ENCODE measurements around the gene SOCS6.
"Not testable (repeated sequence)": the region's sequence is repeated elsewhere in the genome, so short reads cannot be mapped to it uniquely, and the experiment has no call there.

The SOCS6 gene

DNA sequence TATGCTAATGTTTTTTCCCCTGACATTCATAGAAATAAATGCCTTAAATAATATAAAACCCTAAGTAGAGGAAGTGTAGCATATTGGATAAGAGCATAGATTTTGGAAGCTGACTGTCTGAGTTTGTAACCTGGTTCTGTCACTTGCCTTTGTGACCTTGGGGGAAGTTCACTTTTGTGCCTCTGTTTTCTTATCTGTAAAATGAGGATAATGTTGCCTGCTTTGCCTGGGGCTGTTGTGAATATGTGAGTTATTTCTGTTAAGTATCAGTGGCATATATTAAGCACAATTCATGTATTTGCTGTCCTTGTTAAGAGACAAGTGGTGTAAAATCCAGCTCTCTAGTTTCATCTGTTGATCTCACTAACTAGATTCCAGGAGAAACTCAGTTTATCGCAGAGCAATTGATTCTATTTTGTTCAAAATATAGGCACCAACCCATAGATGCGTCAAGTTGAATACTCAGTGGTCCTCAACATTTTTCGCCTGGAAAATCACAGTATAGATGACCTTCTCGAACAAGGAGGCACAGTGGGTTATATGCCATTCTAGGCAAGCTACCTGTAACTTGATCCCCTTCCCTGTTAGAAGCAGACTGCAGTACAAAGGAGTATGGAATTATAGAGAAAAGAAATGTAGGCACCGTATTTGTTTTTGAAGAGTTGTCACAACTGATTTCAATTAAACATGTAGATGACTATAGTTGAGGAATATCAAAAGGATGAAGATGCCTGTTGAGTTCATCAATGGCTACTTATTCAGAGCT, 67.0 kb downstream of the SOCS6 start:
- no peak for DNase-seq (ENCODE audit: low read depth)

DNA sequence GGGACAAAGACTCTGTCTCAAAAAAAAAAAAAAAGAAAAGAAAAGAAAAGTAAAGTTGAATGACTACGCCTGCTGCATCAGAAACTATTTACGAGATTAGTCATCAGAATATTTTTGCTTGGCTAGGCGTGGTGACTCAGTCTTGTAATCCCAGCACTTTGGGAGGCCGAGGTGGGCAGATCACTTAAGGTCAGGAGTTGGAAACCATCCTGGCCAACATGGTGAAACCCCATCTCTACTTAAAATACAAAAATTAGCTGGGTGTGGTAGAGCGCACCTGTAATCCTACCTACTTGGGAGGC, 69.2 kb downstream of the SOCS6 start:
- DNase-seq (ENCODE audit: low read depth) = not testable (repeated sequence)

DNA sequence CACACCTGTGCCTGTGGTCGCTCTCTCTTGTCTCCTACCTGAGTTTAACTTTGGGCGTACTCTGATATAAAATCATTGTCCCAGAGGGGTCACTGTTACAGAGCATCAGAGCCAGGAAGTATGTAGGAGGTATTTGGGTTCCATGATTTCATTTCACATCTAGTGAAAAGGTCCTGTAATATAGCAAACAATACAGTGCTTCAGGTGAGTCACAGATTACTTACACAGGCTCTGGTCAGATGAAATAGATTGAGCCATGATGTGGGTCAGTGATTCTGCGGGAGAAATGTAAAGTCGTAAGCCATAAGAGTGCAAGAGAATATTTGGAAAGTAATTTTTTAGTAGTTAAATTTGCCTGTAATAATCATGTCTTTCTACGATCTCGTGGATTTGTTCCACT, 70.2 kb downstream of the SOCS6 start:
- no peak for DNase-seq (ENCODE audit: low read depth)

DNA sequence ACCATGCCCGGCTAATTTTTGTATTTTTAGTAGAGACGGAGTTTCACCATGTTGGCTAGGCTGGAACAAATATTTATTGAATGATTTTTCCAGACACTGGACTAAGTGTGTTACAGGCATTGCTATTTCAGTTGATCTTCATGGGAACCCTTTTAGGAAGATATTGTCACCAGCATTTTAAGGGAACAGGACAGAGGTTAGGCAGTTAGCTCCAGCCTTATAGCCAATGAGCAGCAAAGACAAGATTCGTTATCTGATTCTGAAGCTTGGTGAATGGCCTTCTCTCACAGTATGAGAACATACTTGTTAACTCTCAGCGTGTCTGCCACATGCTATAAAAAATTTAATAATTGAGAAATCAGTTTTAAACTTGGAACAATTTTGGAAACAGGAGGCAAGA, 73.4 kb downstream of the SOCS6 start:
- DNase-seq (ENCODE audit: low read depth) = no peak

DNA sequence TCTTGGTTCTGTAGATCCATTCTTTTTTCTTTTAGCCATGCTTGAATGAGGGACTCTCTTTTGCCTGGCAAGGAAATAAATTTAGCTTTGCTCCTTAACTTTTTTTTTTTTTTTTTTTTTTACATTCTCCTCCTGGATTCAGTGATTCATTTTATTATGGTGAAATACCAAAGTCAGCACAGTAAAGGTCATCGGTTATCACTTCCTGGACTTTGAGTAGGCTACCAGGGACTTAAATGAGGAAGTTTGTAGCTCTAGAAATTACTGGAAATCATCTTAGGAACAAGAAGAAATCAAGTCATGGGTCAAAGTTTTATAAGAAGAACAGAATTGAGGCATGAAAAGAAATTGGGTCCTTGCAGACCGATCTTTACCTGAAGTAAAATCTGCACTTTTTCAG, 75.0 kb downstream of the SOCS6 start:
- DNase-seq (ENCODE audit: low read depth) = no peak

DNA sequence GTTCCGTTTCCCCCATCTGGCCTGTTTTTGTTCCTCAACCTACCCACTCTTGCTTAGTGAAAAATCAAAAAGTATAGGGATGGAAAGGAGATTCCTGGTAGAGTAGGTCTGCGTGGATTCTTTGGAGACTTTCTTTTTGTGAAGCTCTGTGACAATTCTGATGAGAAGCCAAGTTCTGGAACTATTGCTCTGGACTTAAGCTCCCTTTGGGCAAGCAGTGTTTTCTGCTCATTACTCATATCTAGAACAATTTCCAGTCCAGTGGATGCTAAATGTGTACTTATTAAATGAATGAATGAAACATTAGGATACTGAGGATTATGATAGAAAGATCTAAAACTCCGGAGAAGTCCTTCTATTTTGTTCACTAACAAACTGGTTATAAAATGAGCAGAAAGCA, 76.5 kb downstream of the SOCS6 start:
- no peak for DNase-seq (ENCODE audit: low read depth)

DNA sequence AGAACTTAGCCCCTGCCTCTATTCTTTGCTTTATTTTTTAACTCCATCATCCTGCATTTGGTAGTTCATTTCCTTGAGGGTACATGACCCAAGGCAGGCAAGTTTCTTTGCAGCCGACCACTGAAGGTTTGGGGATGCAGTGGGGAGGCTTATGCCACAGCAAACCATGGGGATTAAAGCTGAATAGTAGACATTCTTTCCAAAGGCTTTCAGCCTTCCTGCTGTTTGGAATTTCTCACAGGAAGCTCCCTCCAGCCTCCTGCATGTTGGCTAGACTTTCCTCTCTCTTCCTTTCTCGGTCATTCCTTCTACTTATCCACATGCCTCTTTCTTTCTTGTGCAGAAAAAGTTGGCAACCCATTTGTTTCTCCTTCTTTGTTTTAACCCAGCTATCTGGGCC, 77.3 kb downstream of the SOCS6 start:
- DNase-seq (ENCODE audit: low read depth) = no peak

DNA sequence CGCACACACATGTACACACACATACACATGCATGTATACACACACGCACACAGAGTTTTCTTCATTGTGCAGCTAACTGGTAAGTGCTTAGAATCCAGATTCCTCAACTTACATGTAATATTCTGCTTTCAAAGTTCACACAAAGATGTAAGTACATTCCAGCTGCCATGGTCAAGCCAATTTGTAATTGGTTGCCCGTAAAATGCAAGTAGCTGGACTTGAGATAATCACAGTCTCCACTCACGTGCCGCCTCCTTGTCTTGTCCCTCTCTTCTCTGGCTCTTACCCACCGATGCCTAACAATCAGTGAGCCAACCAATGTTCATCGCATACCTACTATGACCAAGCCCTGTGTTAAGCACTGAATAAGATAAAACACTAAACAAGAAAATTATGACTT, 77.8 kb downstream of the SOCS6 start:
- no peak for DNase-seq (ENCODE audit: low read depth)

DNA sequence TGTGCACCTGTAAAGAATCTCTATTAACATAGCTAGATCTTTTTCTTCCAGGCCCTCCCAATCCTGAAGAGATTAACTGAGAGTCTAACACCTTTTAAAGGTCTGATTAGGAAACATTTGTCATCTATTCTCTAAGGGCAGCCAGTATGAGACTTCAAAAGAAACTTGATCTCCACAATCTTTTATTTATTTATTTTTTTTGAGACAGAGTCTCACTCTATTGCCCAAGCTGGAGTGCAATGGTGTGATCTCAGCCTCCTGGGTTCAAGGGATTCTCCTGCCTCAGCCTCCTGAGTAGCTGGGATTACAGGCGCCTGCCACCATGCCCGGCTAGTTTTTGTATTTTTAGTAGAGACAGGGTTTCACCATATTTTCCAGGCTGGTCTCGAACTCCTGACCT, 78.5 kb downstream of the SOCS6 start:
- not testable (repeated sequence) for DNase-seq (ENCODE audit: low read depth)

DNA sequence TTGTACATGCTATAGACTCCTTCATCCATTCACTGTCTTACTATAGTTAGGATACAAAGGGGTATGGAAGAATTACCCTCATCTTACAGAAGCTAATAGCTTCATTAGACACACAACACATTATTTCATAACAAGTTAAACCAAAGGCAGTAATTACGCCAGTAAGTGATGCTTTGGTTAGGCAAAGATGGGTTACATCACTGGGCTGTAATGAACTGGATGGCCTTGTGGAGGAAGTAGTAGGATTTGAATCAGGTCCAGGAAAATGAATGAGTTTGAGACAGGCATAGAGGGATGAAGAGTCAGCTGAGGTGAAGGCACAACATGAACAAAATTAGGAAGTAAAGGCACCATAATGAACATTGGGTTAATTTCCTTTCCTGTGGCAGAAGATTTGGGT, 80.1 kb downstream of the SOCS6 start:
- DNase-seq (ENCODE audit: low read depth) = no peak

DNA sequence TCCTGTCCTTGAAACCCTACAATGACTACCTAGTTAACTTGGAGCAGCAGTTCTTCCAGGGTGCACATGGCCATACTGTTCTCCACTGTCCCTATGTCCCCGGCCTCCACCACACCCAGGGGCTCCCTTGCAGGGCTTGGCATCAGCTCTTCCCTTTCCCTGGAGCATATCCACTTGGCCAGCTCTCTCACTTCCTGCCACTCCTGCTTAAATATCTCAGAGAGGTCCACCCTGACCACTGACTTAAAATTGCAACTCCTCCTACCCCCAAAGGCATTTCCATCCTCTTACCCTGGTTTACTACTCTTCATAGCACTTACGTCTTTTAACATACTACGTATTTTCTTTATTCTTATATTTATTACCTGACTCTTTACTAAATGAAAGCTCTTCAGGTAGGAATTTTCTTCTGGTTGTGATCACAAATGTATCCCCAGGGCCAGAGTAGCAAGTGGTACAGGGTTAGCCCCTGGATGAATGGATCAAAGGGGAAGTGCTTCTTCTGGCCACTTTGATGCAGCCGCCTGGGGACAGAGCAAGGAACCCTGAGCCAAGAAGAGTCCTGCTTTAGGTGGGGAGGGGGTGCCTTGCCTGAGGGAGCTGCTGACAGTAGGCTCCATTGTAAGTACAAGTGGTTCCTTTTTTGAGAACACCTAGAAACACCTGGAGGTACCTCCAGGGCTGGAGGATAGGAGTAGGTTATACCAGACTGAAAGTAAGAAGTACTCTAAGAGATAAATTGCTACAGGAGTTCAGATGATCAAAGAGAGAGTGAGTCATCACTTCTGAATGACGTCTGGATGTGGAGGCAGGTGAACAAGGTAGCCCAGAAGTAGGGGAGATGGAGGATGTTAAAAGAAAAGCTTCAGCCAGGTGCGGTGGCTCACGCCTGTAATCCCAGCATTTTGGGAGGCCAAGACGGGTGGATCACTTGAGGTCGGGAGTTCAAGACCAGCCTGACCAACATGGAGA, 82.2 kb downstream of the SOCS6 start:
- no peak for DNase-seq (ENCODE audit: low read depth)

DNA sequence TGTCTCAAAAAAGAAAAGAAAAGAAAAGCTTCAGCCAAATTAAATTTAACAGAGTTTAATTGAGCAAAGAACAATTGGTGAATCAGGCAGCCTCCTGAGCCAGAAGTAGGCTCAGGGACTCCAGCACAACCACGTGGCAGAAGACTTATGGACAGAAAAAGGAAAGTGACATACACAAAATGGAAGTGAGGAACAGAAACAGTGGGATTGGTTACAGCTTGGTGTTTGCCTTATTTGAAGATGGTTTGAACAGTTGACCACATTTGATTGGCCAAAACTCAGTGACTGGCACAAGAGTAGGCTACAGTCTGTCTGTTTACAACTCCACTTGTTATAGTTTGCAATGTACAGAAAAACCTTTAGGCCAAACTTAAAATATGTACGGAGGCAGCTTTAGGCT, 83.1 kb downstream of the SOCS6 start:
- DNase-seq (ENCODE audit: low read depth) = no peak

DNA sequence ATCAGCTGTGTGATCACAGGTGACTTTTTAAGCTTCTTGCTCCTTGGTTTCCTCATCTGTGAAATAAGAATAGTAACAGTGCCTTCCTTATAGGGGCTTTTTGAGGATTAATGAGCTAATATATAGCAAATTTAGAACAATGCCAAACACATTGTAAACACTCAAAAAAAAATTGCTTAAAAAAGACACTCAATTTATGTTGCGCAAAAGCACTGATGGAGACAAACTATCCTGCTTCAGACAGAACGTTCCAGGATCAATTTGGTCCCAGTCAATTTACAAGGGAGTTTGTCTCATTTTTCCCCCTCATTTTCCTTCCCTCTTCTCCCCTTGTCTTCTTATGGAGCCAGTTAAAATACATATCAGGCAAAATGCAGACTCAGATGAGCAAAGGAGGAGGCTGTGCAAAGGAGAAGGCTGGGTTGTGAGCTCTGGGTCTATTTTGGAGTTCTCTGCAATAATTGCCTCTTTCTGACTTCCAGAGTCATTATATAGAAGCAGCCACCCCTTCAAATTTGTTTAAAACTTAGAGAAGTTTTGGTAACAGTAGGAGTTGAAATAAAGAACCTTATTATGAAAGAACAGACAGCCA, 83.7 kb downstream of the SOCS6 start:
- no peak for DNase-seq (ENCODE audit: low read depth)

DNA sequence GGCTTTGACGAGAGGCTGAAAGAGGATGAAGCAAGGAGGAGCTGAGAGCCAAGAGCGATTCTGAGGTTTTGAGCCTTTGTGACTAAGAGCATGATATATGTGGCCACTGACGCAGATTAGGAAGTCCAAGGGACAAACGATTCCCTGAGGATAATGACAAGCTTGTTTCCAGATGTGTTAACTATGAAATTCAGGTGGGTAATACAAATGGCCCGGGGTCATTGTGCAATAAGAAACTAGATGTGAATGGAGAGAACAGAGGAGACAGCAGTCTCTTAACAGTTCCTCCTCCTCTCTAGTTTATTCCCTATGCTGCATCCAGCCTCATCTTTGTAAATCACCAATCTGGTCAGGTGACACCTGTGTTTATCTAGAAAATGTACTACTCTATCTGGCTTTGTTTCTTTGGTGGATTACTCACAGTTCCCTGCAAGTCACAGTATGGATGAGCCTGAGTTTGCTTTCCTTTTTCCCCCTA, 84.2 kb downstream of the SOCS6 start:
- DNase-seq (ENCODE audit: low read depth) = no peak

DNA sequence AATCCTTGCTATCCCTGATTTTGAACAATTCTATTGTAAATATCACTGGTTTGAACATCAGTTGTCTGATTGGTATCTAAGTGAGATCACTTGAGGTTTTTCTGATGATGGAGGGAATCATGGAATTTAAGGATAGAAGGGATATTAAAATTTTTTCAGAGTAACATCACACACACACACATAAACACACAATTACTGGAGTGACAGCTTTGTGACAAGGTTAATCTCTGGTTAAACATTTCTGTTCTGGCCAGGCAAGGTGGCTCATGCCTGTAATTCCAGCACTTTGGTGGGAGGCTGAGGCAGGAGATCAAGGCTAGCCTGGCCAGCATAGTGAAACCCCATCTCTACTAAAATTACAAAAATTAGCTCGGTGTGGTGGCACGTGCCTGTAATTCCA, 85.3 kb downstream of the SOCS6 start:
- DNase-seq (ENCODE audit: low read depth) = no peak

DNA sequence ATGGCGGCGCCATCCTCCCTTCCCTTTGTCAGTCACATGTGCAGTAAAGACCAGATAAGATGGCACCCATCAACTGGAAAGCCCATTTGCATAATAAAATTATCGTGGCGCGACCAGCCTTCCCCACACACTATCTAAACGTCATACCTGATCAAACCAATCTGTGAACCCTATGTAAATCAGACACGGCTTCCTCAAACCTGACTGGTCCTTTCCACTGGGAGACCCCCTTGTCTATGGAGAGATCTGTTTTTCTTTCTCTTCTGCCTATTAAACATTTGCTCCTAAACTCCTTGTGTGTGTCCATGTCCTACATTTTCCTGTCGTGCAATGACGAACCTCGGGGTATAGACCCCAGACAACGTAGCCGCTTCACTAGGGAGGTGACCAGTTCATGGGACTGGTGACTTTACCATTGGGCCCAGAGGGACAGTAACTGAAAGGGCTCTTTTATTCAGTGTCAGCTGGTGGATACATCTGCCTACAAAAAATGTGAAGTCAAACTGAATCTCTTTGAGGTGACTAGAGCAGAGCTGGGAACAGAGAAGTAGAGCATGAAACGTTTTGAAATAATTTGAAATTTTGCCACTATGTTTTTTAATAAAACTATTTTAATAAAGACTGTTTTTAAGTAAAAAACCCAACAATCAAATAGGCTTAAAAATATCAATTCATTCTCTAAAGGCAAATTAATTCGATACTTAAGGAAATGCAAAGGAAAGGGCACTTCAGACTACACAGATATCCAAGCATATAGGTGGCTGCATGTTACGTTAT, 87.5 kb downstream of the SOCS6 start:
- no peak for DNase-seq (ENCODE audit: low read depth)

DNA sequence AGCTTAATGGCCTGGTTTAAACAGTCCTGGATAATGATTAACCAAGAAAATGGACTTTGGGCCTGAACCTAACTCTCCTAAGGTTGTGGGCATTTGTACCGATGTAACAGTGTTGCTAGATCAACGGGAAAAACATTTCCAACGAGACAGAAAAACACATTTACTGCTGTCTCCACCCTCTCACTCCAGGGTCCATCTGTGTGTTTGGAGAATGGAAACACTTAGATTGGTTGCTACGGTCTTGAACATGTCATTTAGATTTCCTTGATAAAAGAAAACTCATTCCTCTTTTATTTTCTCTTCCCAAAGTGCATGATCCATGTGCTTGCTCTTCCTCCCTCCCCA, 88.0 kb downstream of the SOCS6 start:
- DNase-seq (ENCODE audit: low read depth) = no peak

DNA sequence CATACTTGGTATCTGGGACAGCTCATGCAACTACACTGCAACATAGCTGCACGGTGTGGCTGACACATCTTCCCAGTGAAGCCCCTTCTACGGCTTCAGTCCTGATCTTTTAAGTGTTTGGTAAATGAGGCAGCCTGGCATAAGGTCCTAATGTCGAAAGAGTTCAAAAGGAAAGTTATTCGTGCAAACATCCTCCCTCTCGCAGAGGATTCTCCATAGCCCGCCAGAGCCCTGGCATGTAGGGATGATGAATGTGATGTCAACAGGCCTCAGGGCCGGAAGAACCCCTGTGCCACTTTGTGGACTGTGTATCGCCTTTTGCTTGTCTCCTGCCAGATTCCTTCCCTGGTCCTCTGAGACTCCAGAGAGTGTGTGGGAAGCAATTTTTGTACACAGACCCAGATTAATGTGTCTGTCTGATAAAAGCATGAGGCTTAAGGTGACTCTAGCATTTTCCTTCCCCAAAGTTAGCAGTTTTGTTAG, 88.5 kb downstream of the SOCS6 start:
- DNase-seq (ENCODE audit: low read depth) = no peak

DNA sequence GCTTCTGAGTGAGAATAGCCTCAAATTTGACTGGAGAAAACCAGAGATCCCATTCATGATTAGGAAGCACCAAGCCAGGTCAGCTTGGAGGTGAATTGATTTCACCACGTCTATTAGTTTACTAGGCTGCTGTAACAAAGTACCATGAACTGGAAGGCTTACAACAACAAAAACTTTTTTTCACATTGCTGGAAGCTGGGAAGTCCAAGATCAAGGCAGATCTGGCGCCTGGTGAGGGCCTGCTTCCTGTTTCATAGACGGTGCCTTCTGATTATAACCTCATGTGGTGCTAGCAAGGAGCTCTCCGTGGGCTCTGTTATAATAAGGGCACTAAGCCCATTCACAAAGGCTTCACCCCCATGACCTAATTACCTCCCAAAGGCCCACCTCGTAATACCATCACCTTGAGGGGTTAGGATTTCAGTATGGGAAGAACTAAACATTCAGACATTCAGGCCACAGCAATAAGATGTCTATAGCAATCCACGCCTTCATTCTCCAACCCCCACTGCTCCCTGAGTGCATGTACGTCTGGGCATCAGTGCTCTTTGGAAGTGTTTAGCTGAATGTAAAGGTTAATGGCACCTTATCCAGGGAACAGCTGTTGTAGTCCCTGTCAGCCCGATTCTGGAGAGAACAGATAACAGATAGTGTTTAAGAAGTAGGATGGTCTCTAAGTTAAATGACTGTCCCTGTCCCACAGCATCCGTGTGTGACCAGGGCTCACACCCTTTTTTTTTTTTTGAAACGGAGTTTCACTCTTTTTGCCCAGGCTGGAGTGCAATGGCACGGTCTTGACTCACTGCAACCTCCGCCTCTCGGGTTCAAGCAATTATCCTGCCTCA, 89.2 kb downstream of the SOCS6 start:
- DNase-seq (ENCODE audit: low read depth) = no peak
